GM18507 (cell line): Measurements from ENCODE around the gene PTPRN2.

Experiments
- DNase-seq: peaks from one replicate; pipeline ENCODE4 v3.0.0; 2011; ENCODE audit warnings: low read depth; ENCODE audit not compliant: insufficient read length; ENCODE audit errors: extremely low spot score
- FAIRE-seq: peaks from 2 replicates; lab custom pipeline; 2011; peaks lifted over from hg19 to GRCh38; lab: Jason Lieb, UNC

The PTPRN2 gene

GRCh38 chr7:158006841-158007696 lies 580.6 kb downstream of the PTPRN2 start:
- no peak for DNase-seq
- FAIRE-seq = no peak

- FAIRE-seq (no peak), DNase-seq (no peak)
These were observed 582.1 kb downstream of the PTPRN2 start for GRCh38 chr7:158005531-158005930.

GRCh38 chr7:158004123-158004490 lies 583.5 kb downstream of the PTPRN2 start:
- DNase-seq (no peak), FAIRE-seq (no peak)

- FAIRE-seq = no peak
- DNase-seq = no peak
These were observed 584.0 kb downstream of the PTPRN2 start for GRCh38 chr7:158003441-158004122.

- FAIRE-seq (no peak), DNase-seq (no peak)
These were observed 585.0 kb downstream of the PTPRN2 start for GRCh38 chr7:158002486-158003080.

GRCh38 chr7:158001621-158002320 lies 585.9 kb downstream of the PTPRN2 start:
- DNase-seq (no peak), FAIRE-seq (no peak)

GRCh38 chr7:158001003-158001402 lies 586.6 kb downstream of the PTPRN2 start:
- DNase-seq = no peak
- no peak for FAIRE-seq

- FAIRE-seq (no peak), DNase-seq (no peak)
These were observed 587.5 kb downstream of the PTPRN2 start for GRCh38 chr7:158000160-158000559.

GRCh38 chr7:157998884-157999552 lies 588.6 kb downstream of the PTPRN2 start:
- no peak for DNase-seq
- FAIRE-seq = no peak

- DNase-seq (no peak), FAIRE-seq (no peak)
These were observed 590.2 kb downstream of the PTPRN2 start for GRCh38 chr7:157997471-157997870.

GRCh38 chr7:157997080-157997440 lies 590.6 kb downstream of the PTPRN2 start:
- DNase-seq = no peak
- FAIRE-seq = no peak

- FAIRE-seq = no peak
- no peak for DNase-seq
These were observed 591.1 kb downstream of the PTPRN2 start for GRCh38 chr7:157996359-157997079.

- FAIRE-seq (no peak), DNase-seq (no peak)
These were observed 591.8 kb downstream of the PTPRN2 start for GRCh38 chr7:157995815-157996214.

- FAIRE-seq (no peak), DNase-seq (no peak)
These were observed 593.3 kb downstream of the PTPRN2 start for GRCh38 chr7:157994319-157994718.

GRCh38 chr7:157993406-157994105 lies 594.1 kb downstream of the PTPRN2 start:
- FAIRE-seq = no peak
- no peak for DNase-seq

GRCh38 chr7:157992511-157993160 lies 595.0 kb downstream of the PTPRN2 start:
- no peak for FAIRE-seq
- DNase-seq = no peak

GRCh38 chr7:157991761-157992160 lies 595.9 kb downstream of the PTPRN2 start:
- FAIRE-seq (no peak), DNase-seq (no peak)

GRCh38 chr7:157991351-157991750 lies 596.3 kb downstream of the PTPRN2 start:
- no peak for FAIRE-seq
- no peak for DNase-seq
